GM18502 (cell line): Measurements from ENCODE around the gene KCND2.

ENCODE experiments used
- ATAC-seq: cut with Tn5 transposase; IDR thresholded peaks from one replicate; pipeline ENCODE4 v1.9.1; 2021; ENCODE audit warnings: mild to moderate bottlenecking; ENCODE audit not compliant: unreplicated experiment, poor library complexity

KCND2 gene

GRCh38 chr7:120404042-120404441, 131.1 kb downstream of the KCND2 start:
- peak; percentile 64 for ATAC-seq

- ATAC-seq, result no peak
These were observed 132.7 kb downstream of the KCND2 start for GRCh38 chr7:120405652-120406051.

GRCh38 chr7:120407010-120407409, 134.0 kb downstream of the KCND2 start:
- no peak for ATAC-seq

- peak; percentile 91 for ATAC-seq
These were observed 139.4 kb downstream of the KCND2 start for GRCh38 chr7:120412139-120413050.

GRCh38 chr7:120413164-120413563, 140.2 kb downstream of the KCND2 start:
- no peak for ATAC-seq

GRCh38 chr7:120417244-120417979, 144.4 kb downstream of the KCND2 start:
- ATAC-seq, result no peak

- peak; percentile 96 for ATAC-seq
These were observed 148.2 kb downstream of the KCND2 start for GRCh38 chr7:120421151-120421651.

GRCh38 chr7:120431016-120431415, 158.0 kb downstream of the KCND2 start:
- no peak for ATAC-seq

GRCh38 chr7:120436487-120437060, 163.6 kb downstream of the KCND2 start:
- ATAC-seq, result peak; percentile 40

- ATAC-seq, result peak; percentile 91
These were observed 168.9 kb downstream of the KCND2 start for GRCh38 chr7:120441850-120442249.

GRCh38 chr7:120442838-120443237, 169.9 kb downstream of the KCND2 start:
- ATAC-seq, result peak; percentile 53

- no peak for ATAC-seq
These were observed 171.7 kb downstream of the KCND2 start for GRCh38 chr7:120444650-120445049.

- no peak for ATAC-seq
These were observed 172.3 kb downstream of the KCND2 start for GRCh38 chr7:120445276-120445675.

- no peak for ATAC-seq
These were observed 179.7 kb downstream of the KCND2 start for GRCh38 chr7:120452665-120453064.

- ATAC-seq, result no peak
These were observed 183.7 kb downstream of the KCND2 start for GRCh38 chr7:120456699-120457098.

GRCh38 chr7:120460949-120461348, 188.0 kb downstream of the KCND2 start:
- ATAC-seq, result no peak

- ATAC-seq, result no peak
These were observed 190.0 kb downstream of the KCND2 start for GRCh38 chr7:120462991-120463390.

GRCh38 chr7:120464104-120464503, 191.1 kb downstream of the KCND2 start:
- ATAC-seq, result no peak

GRCh38 chr7:120467676-120468075, 194.7 kb downstream of the KCND2 start:
- ATAC-seq, result no peak

GRCh38 chr7:120468611-120469010, 195.6 kb downstream of the KCND2 start:
- no peak for ATAC-seq

GRCh38 chr7:120472892-120473291, 199.9 kb downstream of the KCND2 start:
- no peak for ATAC-seq
